GM21360 (cell line): Measurements from ENCODE around the gene IL17A.

Experiments used
- ATAC-seq: cut with Tn5 transposase; IDR thresholded peaks from one replicate; pipeline ENCODE4 v1.9.1; 2021; ENCODE audit warnings: mild to moderate bottlenecking, moderate library complexity; ENCODE audit not compliant: unreplicated experiment

The IL17A gene

DNA sequence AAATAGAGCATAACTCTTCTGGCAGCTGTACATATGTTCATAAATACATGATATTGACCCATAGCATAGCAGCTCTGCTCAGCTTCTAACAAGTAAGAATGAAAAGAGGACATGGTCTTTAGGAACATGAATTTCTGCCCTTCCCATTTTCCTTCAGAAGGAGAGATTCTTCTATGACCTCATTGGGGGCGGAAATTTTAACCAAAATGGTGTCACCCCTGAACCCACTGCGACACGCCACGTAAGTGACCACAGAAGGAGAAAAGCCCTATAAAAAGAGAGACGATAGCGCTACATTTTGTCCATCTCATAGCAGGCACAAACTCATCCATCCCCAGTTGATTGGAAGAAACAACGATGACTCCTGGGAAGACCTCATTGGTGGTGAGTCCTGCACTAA, at the start of gene IL17A:
Gene IL17A (plus strand): TSS at position 301 of the 400 bp plus-strand sequence. CDS start 57 bp downstream, at position 358.
- ATAC-seq, result peak; percentile 7

DNA sequence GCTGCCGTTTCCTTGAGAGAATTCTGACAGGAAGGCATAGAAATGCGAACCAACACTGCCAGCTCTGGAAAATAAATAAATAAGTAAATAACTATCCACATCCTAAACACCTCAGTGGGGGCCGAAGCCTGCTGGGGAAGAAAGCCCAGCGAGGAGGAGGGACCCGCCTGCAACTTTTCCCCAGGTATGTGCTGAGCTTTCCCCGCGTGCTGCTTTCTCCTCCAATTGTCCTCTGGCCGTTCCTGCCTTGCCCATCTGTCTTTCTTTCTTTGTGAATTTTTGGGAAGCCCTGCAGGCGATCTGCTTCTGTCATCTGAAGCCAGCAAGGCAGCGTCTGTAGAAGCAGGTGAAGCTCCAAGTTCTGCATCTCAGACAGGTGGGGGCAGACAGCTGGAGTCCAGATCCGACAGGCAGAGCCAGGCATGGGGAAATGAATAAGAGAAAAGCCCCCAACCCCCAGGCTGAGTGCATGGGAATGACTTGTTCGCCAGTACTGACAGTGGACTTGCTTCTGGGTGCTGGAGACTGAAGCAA, 49.2 kb upstream of the IL17A start:
- ATAC-seq, result no peak

DNA sequence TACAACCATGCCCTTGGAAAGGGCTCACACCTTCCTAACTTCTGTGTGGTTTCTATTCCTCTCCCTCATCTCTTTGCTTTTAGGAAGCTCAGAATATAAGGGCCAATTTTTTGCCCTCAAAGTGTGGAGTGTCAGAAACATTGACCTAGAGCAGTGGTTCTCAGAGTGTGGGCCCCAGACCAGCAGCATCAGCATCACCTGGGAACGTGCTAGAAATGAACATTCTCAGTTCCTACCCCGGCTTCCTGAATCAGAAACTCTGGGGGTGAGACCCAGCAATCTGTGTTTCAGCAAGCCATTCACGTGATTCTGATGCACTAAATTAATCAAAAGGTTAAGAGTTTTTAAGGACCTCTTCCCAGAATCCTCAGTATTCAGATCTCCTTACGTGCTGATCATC, 47.9 kb upstream of the IL17A start:
- ATAC-seq, result peak; percentile 48

DNA sequence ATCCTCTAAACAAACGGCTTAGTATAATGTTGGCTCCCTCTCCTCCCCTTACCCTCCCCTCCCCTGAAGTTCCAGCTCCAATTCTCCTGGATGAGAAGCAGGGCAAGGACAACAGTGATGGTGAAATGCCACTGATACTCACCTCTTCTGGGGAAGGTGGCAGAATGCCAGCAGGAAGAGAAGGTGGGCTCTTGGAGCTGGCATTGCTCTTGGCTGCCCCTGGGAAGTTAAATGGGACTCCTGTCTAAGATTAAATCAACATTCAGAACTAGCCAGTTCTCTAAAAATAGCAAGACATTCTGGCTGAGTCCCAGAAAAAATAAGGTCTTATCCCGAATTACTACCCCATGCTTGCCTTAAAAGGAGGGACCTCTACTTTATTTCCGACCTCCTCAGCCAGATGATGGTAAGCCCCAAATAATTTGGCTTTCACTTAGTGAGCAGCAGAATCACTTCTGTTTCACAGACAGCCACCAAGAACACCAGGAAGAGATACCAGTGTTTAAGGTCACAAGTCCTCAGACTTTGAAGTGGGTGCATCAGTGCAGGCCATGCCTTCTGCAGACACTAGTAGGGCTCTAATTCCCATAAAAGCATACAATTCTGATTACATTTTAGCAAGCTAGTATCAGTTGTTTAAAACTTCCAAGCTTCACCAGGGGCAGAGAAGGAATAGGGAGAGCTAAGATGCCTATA, 46.0 kb upstream of the IL17A start:
- ATAC-seq, result no peak

DNA sequence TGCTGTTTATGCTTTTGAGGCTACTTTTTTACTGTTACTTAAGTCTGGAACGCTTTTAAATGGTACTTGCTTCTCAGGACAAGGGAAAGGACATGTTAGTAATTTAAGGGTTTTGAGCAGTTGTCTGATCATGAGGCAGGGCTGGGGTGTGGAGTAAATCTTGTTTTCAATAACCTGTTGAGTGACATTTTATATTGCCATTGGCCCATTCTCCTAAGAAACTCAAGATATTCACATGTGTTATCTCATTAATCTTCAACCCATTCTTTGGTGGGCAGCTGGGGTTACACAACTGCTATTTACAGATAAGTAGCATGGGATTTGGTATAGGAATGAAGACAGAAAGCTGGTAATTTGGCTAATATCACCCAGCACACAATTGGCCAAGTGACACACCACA, 44.6 kb upstream of the IL17A start:
- no peak for ATAC-seq

DNA sequence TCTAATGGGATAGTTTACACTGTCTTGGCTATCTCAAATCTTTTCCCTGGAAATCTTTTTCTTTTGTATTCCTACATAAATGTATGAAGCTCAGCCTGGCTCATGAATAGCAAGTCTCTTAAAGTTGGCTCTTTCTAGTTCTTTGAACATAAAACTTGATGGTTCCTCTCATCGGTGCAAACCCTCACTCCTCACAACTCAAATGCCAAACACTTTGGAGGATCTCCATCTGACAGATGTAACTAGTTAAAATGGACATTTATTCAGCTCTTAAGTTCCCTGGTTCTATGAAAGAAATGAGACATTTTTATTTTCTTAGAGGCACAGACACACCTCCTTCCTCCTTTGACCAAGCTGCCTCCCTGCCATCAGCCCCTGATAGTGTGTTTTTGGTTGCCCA, 43.6 kb upstream of the IL17A start:
- no peak for ATAC-seq

DNA sequence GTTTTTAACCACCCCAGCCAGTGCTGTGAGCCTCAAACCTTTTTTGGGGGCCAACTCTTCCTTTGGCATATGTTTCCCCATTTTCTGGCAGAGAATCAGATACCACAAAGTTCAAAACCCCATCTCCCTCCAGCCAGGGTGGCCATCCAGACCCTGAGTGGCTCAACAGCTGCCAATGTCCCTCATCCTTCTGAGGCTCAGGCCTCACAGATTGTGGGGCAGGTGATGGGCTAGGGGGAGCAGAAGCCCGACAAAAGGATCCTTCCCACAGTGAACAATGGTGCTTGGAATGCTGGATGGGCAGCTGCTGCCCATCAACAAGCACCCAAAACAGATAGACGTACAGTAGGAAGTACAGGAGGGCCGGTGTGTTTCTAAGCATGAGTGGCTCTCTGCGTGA, 42.6 kb upstream of the IL17A start:
- ATAC-seq, result no peak

DNA sequence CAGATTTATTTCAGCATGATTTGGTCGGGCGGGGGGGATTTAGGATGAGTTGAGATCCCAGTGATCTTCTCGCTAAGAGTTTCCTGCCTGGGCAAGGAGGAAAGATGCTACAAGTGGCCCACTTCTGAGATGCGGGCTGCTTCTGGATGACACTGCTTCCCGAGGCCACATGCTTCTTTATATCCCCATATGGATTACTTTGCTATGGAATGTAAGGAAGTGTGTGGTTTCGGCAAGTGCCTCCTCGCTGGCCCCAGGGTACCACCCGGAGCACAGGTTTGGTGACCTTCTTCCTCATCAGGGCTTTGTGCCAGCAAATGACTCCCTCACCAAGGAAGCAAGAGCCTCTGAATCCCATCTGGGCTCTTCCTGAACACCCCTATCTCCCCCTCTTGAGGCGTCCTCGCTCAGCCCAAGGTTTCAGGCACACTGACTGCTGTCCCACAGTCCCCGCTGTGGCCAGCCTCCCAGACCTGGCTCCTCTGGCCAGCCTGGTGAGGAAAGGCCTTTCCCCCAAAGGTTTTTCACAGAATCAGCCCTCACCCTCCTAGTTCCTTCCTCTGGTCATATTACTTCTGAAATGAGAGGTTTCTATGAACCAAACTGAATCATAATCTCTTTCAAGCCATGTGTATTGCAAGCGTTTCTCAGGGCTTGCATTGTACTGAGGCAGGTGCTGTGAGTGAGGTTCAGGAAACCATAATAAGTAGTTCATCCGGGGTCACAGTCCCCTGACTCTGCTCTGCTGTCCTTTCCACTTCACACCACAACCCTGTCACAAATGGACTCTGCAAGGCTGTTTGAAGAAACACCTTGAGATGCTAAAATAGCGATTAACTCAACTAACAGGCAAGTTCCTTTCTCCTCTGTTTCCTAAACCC, 41.7 kb upstream of the IL17A start:
- no peak for ATAC-seq

DNA sequence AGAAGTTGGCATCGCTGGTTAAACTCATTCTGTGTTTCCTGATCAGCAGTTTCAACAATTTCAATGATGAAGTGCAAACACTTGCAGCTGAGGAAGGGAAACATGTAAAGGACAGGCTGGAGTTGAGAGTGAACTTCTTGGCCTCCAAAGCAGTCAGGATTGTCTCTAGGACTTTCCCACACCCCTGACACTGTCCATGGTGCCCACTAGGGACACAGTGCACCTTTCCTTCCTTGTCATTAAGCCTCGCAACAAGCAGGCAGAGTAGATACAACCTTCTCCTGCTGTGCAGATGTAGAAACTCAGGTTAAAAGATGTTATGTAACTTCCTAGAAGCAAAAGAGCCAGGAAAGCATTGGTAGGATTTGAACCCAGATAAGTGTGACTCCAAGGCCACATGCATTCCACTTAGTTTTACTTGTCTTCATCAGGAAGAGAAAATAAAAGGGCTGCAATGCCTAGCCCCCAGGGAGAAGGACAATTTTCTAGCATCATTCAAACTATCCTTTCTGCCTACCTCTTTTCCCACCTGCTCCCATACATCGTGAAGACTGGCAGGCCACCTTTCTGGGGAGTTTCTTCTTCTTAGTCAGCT, 39.2 kb upstream of the IL17A start:
- no peak for ATAC-seq

DNA sequence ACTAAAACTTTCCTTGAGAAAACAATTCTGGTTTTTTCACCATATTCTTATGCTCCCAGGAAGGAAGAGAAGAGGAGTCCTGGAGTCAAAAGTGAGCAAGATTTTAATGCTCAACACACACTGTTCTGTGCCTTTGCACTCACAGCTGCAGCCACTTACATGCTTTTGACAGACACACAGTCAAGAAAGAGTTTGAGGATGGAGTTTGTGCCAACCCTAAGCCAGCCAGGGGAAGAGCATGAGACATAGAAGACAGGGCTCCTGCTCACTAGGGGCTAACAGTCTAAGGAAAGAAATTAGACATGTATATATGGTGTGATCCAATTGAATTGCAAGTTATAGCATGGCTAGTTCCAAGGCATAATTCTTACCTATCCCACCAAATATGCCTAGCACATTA, 37.1 kb upstream of the IL17A start:
- no peak for ATAC-seq

DNA sequence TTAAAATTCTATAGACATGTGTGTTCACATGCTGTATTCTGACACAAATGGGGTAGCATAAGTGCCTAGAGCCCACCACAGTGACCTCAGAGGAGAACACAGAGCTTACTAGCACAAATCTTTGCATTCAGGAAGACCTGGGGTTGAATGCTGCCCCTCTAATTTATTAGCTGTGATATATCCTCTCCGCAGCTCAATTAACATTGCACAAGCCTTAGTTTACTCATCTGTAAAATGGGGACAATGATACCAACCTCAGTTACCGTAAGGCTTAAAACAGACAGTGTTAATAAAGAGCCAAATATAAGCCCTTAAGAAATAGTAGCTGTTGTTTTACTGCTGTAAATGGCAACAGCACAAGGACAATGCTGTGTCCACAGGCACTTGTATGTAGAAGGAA, 36.2 kb upstream of the IL17A start:
- no peak for ATAC-seq

DNA sequence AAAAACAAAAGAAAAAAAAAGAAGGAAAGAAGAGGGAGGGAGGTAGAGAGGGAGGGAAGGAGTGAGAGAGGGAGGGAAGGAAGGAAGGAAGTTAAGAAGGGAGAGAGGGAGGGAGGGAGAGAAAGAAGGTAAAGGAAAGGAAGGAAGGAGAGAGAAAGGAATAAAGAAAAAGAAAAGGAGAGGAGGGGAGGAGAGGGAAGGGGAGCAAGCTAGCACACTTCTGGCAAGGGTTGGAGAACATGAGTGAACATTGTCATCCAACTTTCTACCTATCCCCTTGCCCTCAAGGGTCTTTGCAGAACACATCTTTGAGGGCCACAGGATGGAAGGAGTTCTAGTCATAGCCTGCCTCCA, 34.1 kb upstream of the IL17A start:
- no peak for ATAC-seq

DNA sequence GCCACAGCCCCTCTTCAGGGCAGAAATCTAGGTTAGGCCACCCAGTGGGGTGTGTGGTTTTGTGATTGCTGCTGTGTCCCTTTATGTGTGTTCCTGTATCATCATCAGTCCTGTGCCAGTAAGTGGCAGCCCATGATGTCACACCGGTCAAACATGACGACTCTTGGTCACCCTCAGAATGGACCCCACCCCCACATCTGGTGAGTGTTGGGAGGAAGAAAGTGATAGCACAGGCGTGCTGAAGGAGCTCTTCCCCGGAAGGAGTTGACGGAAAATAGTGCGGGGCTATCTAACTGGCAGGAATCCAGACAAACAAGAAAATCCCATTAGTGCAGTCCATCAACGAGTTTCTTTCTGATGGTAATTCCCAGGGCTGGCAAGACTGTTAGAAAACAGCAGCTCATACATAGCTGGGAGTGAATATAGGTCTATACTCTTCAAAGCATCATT, 33.4 kb upstream of the IL17A start:
- no peak for ATAC-seq

DNA sequence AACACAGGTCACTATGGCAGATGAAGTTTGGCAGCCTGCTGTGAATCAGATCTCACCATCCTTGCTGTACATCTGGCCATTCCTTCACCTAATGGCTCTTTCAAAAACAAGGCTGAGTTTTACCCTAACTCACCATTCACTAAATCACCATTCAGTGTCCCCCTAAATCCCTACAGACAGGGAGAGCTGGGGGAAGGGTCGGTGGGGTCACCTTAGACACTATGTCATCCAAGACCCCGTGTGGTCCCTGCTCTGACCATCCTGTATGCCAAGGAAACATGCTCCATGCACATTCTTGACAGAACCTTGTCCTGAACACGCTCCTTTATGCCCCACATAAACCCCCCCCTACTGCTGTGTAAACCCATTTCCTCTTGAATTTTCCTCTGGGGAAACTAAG, 31.8 kb upstream of the IL17A start:
- no peak for ATAC-seq

DNA sequence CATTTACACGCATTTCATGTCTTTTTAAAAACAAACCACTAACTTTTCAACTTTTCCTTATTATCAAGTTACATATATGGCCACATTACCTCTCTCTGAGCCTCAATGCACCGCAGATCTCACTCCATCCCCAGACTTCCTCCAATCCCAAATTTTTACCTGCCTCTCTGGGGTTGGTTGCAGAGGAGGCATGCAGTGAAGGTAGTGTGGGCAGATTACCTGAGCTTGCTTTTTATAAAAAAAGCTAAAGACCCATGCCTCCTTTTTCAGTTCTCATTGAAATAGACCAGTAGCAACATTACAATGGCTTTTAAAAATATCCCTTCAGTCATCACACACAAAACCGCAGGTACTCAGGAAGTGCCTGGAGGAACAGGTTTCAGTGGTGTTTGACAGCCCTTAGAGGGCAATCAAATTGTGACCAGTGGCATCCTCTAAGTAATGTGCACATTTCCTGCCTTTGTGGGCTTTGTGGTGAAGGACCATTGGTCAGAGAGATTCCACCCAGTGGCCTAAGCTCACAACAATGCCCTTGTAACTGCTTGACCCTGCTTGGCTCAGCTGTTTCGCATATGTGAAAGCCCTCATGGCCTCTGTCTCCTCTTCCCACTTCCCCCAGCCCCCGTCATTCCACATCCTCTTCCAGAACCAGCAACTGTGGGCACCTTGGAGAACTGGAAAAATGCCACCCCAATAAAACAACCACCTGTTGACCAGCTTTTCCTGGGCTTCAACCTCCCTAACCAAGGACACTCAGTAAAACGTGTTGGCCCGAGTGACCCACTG, 30.2 kb upstream of the IL17A start:
- peak; percentile 82 for ATAC-seq

DNA sequence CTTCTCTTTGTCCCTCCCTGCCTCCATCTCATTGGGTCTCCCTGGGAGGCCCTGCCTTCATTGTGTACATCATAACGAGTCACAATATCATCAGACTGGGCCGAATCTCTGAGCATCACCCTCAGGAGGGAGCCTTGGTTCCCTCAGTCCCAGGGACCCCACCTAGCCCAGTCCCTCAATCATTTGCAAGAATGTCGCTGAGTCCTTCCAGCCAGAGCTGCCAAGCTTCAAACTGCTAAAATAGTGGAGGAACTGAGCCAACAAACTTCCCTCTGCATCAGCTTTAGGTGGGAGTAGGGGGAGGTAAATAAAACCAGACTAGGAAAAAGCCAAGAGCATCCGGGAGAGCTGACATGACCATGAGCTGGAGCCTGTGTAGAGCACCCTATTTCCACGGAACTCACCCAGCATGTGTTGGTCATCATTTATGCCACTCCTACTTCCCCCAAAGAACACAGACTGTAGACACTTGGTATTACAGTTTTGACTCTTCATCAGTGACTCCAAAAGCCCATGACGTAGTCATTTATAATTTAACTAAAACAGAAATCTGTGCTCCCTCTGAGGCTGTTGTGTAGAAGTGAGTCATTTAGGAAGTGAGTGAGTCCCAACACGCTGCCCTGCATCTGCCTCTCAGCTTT, 28.8 kb upstream of the IL17A start:
- peak; percentile 77 for ATAC-seq

DNA sequence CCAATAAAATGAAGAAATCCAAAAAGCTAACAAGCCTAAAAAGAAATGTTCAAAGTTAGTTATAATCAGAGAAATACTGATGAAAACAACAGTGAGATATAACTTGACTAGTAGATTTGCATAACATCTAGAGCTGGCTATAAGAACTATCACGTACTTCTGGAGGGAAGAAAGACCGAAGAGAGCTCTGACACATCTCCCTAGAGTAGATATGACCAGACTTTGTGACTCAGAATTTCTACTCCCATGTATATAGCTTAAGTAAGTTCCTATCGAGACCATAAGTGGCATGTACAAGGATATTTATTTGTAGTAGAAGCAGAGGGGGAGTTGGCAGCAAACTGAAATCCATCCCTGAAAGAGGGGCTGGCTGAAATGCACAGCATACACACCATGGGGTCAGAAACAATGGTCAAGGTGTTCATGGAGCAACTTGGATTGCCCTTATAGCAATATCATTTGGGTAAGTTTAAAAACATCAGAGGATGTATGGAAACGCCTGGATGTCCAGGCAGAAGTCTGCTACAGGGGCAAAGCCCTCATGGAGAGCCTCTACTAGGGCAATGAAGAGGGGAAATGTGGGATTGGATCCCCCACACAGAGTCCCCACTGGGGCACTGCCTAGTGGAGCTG, 25.6 kb upstream of the IL17A start:
- no peak for ATAC-seq

DNA sequence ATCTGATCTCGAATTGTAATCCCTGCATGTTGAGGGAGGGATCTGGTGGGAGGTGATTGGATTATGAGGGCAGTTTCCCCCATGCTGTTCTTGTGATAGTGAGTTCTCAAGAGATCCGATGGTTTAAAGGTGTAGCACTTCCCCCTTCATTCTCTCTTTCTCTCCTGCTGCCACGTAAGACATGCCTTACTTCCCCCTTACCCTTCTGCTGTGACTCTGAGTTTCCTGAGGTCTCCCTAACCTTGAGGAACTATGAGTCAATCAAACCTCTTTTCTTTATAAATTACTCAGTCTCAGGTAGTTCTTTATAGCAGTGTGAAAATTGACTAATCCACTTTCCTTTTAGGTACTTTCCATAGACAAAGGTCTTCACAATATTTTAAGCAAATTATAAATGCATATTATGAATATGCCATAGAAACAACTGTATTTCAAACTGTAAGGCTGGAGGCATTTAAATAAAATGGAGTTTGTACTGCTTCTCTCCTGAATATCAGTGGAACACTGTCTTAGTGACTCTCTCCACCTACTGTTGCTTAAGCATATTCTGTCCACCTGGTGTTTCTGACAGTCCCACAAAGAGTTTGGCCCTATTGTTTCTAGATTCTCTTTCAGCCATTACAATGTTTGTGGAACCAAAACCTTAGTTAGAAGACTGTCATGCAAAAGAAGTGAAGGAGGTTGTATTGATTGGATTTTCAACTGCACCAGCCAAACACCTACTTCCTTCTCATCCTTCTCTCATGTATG, 24.3 kb upstream of the IL17A start:
- ATAC-seq, result no peak
